Neuronal stem cell (in vitro differentiated cells): ENCODE data around the gene UQCR11.

Experiments
- DNase-seq: peaks from one replicate; pipeline ENCODE4 v3.0.0-alpha.2; 2013; ENCODE audit warnings: low spot score
- H2AFZ ChIP-seq: one replicate; pipeline ENCODE4 v1.6.1; 2013; ENCODE audit warnings: mild to moderate bottlenecking, low read length, inconsistent platforms
- H2AK5ac ChIP-seq: 2 replicates; pipeline ENCODE4 v1.6.1; 2013; ENCODE audit warnings: low read depth, mild to moderate bottlenecking, inconsistent platforms, low read length, moderate library complexity, mixed read lengths
- H2BK120ac ChIP-seq: 2 replicates; pipeline ENCODE4 v1.6.1; 2013; ENCODE audit warnings: low read depth, mild to moderate bottlenecking, inconsistent platforms, low read length, moderate library complexity, mixed read lengths
- H2BK12ac ChIP-seq: one replicate; pipeline ENCODE4 v1.6.1; 2013; ENCODE audit warnings: low read length, inconsistent platforms
- H2BK15ac ChIP-seq: 2 replicates; pipeline ENCODE4 v1.6.1; 2013; ENCODE audit warnings: mild to moderate bottlenecking, low read length, inconsistent platforms, mixed read lengths
- H2BK5ac ChIP-seq: one replicate; pipeline ENCODE4 v1.6.1; 2013; ENCODE audit warnings: inconsistent platforms, mild to moderate bottlenecking, low read length, moderate library complexity
- H3K14ac ChIP-seq: one replicate; pipeline ENCODE4 v1.6.1; 2013; ENCODE audit warnings: low read length, inconsistent platforms
- H3K18ac ChIP-seq: 2 replicates; pipeline ENCODE4 v1.6.1; 2013; ENCODE audit warnings: low read length, inconsistent platforms
- H3K23ac ChIP-seq: 2 replicates; pipeline ENCODE4 v1.6.1; 2013; ENCODE audit warnings: low read depth, mild to moderate bottlenecking, mixed read lengths, low read length, inconsistent platforms; ENCODE audit not compliant: poor library complexity
- H3K27ac ChIP-seq: replicated peaks from 3 replicates; pipeline ENCODE4 v1.5.1; 2013; ENCODE audit warnings: low read length, inconsistent platforms
- H3K27me3 ChIP-seq, 3 experiments: 2 replicates each; pipeline ENCODE4 v1.6.1; 2013; ENCODE audit warnings: low read length in 3 of 3, mild to moderate bottlenecking in 2 of 3, inconsistent platforms in 1 of 3, low read depth in 1 of 3, mixed read lengths in 1 of 3, moderate library complexity in 1 of 3; ENCODE audit not compliant: control insufficient read depth in 3 of 3, insufficient read depth in 3 of 3
- H3K36me3 ChIP-seq, 2 donors: replicated peaks in 1 of 2; 2 replicates each; pipeline ENCODE4 v1.6.1; 2013; ENCODE audit warnings: low read length in 2 of 2; ENCODE audit not compliant: control insufficient read depth in 2 of 2, insufficient read depth in 2 of 2
- H3K4ac ChIP-seq: 2 replicates; pipeline ENCODE4 v1.6.1; 2013; ENCODE audit warnings: inconsistent platforms, mild to moderate bottlenecking, low read length, moderate library complexity
- H3K4me1 ChIP-seq, 2 donors: 1 replicate in 1 of 2; 2 replicates in 1 of 2; pipeline ENCODE4 v1.6.1; 2013; ENCODE audit warnings: low read length in 2 of 2, low read depth in 1 of 2; ENCODE audit not compliant: control insufficient read depth in 2 of 2, insufficient read depth in 1 of 2
- H3K4me2 ChIP-seq: one replicate; pipeline ENCODE4 v1.6.1; 2013; ENCODE audit warnings: mild to moderate bottlenecking, low read length, inconsistent platforms; ENCODE audit not compliant: insufficient read depth, poor library complexity, severe bottlenecking
- H3K4me3 ChIP-seq, 2 donors: 2 replicates each; pipeline ENCODE4 v1.5.1; 2013; ENCODE audit warnings: low read length in 2 of 2, mild to moderate bottlenecking in 2 of 2, inconsistent platforms in 1 of 2, moderate library complexity in 1 of 2
- H3K79me1 ChIP-seq: one replicate; pipeline ENCODE4 v1.6.1; 2013; ENCODE audit warnings: low read depth, mild to moderate bottlenecking, inconsistent platforms, low read length, moderate library complexity
- H3K9ac ChIP-seq: one replicate; pipeline ENCODE4 v1.6.1; 2013; ENCODE audit warnings: mild to moderate bottlenecking, low read depth, low read length, inconsistent platforms; ENCODE audit not compliant: poor library complexity
- H3K9me3 ChIP-seq, 2 donors: replicated peaks in 1 of 2; 2 replicates each; pipeline versions ENCODE3 to v1.6.1; 2013; ENCODE audit warnings: low read length in 2 of 2, mild to moderate bottlenecking in 2 of 2, inconsistent platforms in 1 of 2, low read depth in 1 of 2, mixed read lengths in 1 of 2, moderate library complexity in 1 of 2; ENCODE audit not compliant: control insufficient read depth in 2 of 2, insufficient read depth in 1 of 2
- H4K8ac ChIP-seq: one replicate; pipeline ENCODE4 v1.6.1; 2013; ENCODE audit warnings: low read depth, mild to moderate bottlenecking, inconsistent platforms, low read length, moderate library complexity
- H4K91ac ChIP-seq: one replicate; pipeline ENCODE4 v1.6.1; 2013; ENCODE audit warnings: low read length, low read depth, mild to moderate bottlenecking, inconsistent platforms; ENCODE audit not compliant: poor library complexity
- WGBS, 2 donors: extraction: QIAGEN DNeasy Blood & Tissue Kit; methylation state at CpG; one replicate each; pipeline ENCODE4 v1.1.7; 2013; ENCODE audit warnings: missing lambda C conversion rate in 2 of 2, mixed read lengths in 1 of 2; ENCODE audit not compliant: insufficient read length in 2 of 2, insufficient replicate concordance in 1 of 2; ENCODE audit errors: extremely low coverage in 2 of 2; 5-methylcytosine and 5-hydroxymethylcytosine counted together

UQCR11 gene

GRCh38 chr19:1576242-1577089 is 28.8 kb downstream of the UQCR11 start:
- H4K91ac ChIP-seq = no peak overlapping the region
- H3K18ac ChIP-seq = no peak overlapping the region
- no peak overlapping the region for H2BK12ac ChIP-seq
- no peaks in the 10 kb centered on the region for H3K4me1 ChIP-seq
- no peak overlapping the region for H2AFZ ChIP-seq
- no peak overlapping the region for H2AK5ac ChIP-seq
- H3K4ac ChIP-seq = no peak overlapping the region
- no peak overlapping the region for H2BK15ac ChIP-seq
- peak overlapping the region; percentile 17 for H3K23ac ChIP-seq
- no peak overlapping the region for H4K8ac ChIP-seq
- H2BK120ac ChIP-seq = no peak overlapping the region
- no peak overlapping the region for H3K4me2 ChIP-seq
- no peak for DNase-seq
- no peak overlapping the region for H3K27ac ChIP-seq
- H3K36me3 ChIP-seq = peaks cover 43 to 57% of the 10 kb centered on the region in 2 donors
- no peak overlapping the region for H3K9ac ChIP-seq
- no CpG with 5 or more reads among the region's 30 CpGs for WGBS, 2 donors
- peak overlapping the region; percentile 17 for H3K14ac ChIP-seq
- H3K4me3 ChIP-seq = no peak overlapping the region
- H3K9me3 ChIP-seq = no peaks in the 10 kb centered on the region
- H3K27me3 ChIP-seq = no peaks in the 10 kb centered on the region
- peaks cover 4% of the 10 kb centered on the region for H3K79me1 ChIP-seq
- H2BK5ac ChIP-seq = peak overlapping the region; percentile 60

DNA sequence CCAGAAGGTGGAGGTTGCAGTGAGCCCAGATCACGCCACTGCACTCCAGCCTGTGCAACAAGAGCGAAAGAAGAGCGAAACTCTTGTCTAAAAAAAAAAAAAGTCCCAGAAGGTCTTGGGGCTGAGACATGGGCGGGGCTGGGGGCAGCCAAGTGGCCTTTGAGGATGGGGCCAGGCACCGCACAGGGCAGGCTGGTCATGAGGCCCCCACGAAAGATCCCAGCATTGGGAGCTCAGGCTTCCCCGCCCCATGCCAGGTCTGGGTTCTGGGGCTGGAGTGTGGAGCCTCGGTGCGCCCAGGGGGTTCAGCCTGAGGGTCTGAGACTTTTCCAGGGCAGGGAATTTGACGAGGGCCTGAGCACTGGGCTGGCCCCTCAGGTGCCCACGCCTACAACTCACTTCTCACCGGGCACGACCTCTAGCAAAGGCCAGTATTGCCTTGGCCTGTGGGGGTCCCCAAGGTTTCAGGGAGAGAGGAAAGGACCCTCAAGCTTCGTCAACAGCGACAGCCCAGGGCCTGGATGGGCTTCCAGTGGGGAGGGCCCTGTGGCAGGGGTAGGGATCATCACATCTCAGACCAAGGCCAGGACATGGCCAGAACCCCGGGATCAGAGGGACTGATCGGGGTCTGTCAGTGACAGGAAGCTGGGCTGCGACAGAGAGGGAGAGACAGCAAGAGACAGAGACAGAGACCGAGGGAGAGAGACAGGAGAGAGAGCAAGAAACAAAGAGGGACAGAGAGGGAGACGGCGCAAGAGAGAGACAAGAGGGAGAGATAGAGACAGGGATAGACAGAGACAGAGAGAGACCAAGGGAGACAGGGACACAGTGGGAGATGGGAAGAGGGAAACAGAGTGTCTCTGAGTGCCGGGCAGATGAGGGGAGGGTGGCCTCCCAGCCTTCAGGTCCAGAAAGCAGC is 29.7 kb downstream of the UQCR11 start:
- Histone ChIP-seq H2BK5ac (peak overlapping the region; percentile 66), H3K27ac (no peak overlapping the region), H2BK15ac (no peak overlapping the region), H3K9ac (no peak overlapping the region), H3K23ac (peak overlapping the region; percentile 73), H4K91ac (no peak overlapping the region), H3K18ac (no peak overlapping the region), H2BK12ac (no peak overlapping the region), H3K9me3 (no peaks in the 10 kb centered on the region), H3K4me2 (no peak overlapping the region), H3K27me3 (no peaks in the 10 kb centered on the region), H2BK120ac (no peak overlapping the region), H4K8ac (no peak overlapping the region), H3K4me1 (no peaks in the 10 kb centered on the region), H3K14ac (peak overlapping the region; percentile 17), H2AFZ (no peak overlapping the region), H3K4me3 (no peak overlapping the region), H3K36me3 (peaks cover 34 to 48% of the 10 kb centered on the region in 2 donors), H3K79me1 (peaks cover 3% of the 10 kb centered on the region), H3K4ac (no peak overlapping the region), H2AK5ac (no peak overlapping the region)
- no CpG with 5 or more reads among the region's 22 CpGs for WGBS, 2 donors
- no peak for DNase-seq

GRCh38 chr19:1574354-1575136 is 30.7 kb downstream of the UQCR11 start:
- Histone ChIP-seq H3K9me3 (no peaks in the 10 kb centered on the region), H2BK12ac (no peak overlapping the region), H3K79me1 (peaks cover 3% of the 10 kb centered on the region), H3K27me3 (no peaks in the 10 kb centered on the region), H3K14ac (no peak overlapping the region), H4K8ac (no peak overlapping the region), H2AFZ (no peak overlapping the region), H3K9ac (no peak overlapping the region), H2BK5ac (peak overlapping the region; percentile 44), H3K4me1 (no peaks in the 10 kb centered on the region), H3K23ac (peak overlapping the region; percentile 52), H2BK120ac (no peak overlapping the region), H4K91ac (peak overlapping the region; percentile 43), H3K27ac (peak overlapping the region; percentile 27), H3K18ac (no peak overlapping the region), H3K4me3 (no peak overlapping the region), H2BK15ac (no peak overlapping the region), H2AK5ac (no peak overlapping the region), H3K36me3 (peaks cover 28 to 38% of the 10 kb centered on the region in 2 donors), H3K4me2 (no peak overlapping the region), H3K4ac (no peak overlapping the region)
- WGBS, 2 donors = no CpG with 5 or more reads among the region's 34 CpGs
- DNase-seq = no peak
